Retinal pigment epithelial cell (primary cell): ENCODE results near the gene PI4KB.

Experiments
- DNase-seq: peaks from one replicate; pipeline ENCODE4 v3.0.0-alpha.2; 2010; ENCODE audit warnings: low read depth
- H3K4me3 ChIP-seq: 2 replicates; pipeline ENCODE4 v1.5.1; 2011; ENCODE audit warnings: mild to moderate bottlenecking, low read length, control low read depth, moderate library complexity
- CTCF ChIP-seq: conservative IDR thresholded peaks from 2 replicates; pipeline ENCODE4 v1.5.1; 2011; ENCODE audit warnings: low read depth, low read length, control low read depth, inconsistent platforms

The PI4KB gene

DNA sequence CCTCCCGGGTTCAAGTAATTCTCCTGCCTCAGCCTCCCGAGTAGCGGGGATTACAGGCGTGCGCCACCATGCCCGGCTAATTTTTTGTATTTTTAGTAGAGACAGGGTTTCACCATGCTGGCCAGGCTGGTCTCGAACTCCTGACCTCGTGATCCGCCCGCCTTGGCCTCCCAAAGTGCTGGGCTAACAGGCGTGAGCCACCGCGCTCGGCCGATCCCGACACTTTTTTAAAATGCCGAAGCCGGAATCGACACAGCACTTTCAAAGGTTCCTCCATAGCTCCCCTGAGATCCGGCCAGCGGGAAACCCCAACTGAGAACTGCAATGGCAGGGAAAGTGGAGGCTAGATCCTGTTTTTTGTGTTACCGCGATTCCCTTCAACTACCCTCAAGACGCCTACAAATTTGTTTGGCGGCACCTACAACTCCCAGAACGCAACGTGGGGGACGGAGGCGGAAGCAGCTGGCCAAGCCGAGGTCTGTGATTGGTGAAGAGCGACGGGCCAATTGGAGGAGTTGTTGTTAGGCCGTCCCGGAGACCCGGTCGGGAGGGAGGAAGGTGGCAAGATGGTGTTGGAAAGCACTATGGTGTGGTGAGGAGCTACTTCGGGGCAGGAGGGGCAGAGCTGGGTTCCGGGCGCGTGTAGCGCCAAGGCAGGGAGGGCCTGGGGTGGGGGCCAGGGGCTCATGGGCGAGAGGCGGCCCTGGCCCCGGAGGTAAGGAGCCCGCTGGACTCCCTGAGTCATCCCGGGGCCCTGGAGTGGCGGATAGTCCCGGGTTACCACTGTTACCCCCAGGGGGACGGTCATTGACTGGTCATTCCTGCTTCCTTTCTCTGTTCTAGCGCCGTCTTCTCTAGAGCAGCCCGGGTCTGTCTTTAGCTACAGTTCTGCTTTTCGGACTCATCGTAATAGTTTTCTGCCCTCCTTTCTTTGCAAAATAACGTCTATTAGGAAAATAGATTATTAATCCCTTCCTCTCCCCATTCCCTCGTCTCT lies 72.7 kb downstream of the PI4KB start, which contains the start of gene PSMD4:
Gene PSMD4, plus strand, starts transcription at position 518 of the 997 bp plus-strand sequence. Its CDS starts 49 bp downstream, at position 567.
- peak within 1 kb of the TSS; percentile 98 for H3K4me3 ChIP-seq
- peak; percentile 87 for DNase-seq
- no peak for TF ChIP-seq CTCF

- peak; percentile 93 for TF ChIP-seq CTCF
- H3K4me3 ChIP-seq = no peak overlapping the region
- DNase-seq = peak; percentile 69
Measured at GRCh38 chr1:151251656-151252470, 75.4 kb downstream of the PI4KB start.

DNA sequence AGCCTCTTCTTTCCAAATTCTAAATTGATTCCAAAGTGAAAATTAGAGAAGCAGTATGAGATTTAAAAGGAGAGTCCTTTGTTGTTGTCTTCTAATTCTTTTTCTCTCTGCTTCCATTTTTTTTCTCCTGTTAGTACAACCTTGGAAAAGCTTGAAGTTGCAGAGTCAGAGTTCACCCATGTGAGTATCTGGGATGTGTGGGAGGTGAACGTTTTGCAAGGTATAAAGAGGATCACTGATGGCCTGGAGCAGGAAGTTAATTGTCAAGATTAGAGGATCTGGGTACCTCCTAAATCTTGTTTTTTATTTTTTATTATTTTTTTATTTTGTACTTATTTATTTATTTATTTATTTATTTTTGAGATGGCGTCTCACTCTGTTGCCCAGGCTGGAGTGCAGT lies 80.4 kb downstream of the PI4KB start:
- no peak overlapping the region for H3K4me3 ChIP-seq
- DNase-seq = no peak
- TF ChIP-seq CTCF = no peak

DNA sequence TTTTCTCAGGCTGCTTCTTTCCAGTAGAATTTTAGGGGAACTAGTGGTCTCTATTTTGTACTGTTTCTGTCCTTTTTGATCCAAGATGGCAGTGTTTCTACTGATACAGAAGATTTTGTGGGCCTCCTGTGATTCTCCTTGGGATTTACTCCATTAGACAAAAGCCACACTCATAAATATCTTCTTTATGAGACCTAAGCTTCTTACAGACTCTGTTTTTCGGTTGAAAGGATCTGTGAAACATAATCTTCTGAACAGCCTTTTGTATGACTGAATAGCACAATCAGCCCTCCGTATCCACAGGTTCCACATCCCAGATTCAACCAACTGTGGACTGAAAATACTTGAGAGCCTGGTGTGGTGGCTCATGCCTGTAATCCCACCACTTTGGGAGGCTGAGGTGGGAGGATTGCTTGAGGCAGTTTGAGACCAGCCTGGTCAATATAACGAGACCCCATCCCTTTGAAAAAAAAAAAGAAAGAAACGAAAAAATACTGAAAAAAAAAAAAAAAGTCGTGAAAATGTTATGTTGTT lies 83.5 kb downstream of the PI4KB start:
- TF ChIP-seq CTCF = no peak
- H3K4me3 ChIP-seq = no peak overlapping the region
- DNase-seq = no peak

GRCh38 chr1:151242442-151242841 lies 84.8 kb downstream of the PI4KB start:
- no peak for DNase-seq
- no peak overlapping the region for H3K4me3 ChIP-seq
- TF ChIP-seq CTCF = no peak
